Measurements from ENCODE around the gene DOCK4.

Gene DOCK4

GRCh38 chr7:111762799-111763198, 443.4 kb downstream of the DOCK4 start:
- Histone ChIP-seq H3K4me3 (no peak overlapping the region), H3K36me3 (no peaks in the 10 kb centered on the region), H3K27me3 (no peaks in the 10 kb centered on the region), H3K27ac (no peak overlapping the region), H3K4me1 (no peaks in the 10 kb centered on the region), H3K9me3 (no peaks in the 10 kb centered on the region)
- DNase-seq: no peak
- intact Hi-C loops (cut with DNase I; ENCODE audit: low total_unique reads): no loop called here
- TF ChIP-seq CTCF (IDR thresholded peaks at IDR 0.05): no peak

GRCh38 chr7:111762211-111762610, 444.0 kb downstream of the DOCK4 start:
- H3K4me3 ChIP-seq: no peak overlapping the region
- no peaks in the 10 kb centered on the region for H3K9me3 ChIP-seq
- no peaks in the 10 kb centered on the region for H3K27me3 ChIP-seq
- intact Hi-C loops (cut with DNase I; ENCODE audit: low total_unique reads): no loop called here
- H3K27ac ChIP-seq: no peak overlapping the region
- no peaks in the 10 kb centered on the region for H3K36me3 ChIP-seq
- H3K4me1 ChIP-seq: no peaks in the 10 kb centered on the region
- no peak for DNase-seq
- TF ChIP-seq CTCF (IDR thresholded peaks at IDR 0.05): no peak

GRCh38 chr7:111760043-111760442, 446.2 kb downstream of the DOCK4 start:
- TF ChIP-seq CTCF (IDR thresholded peaks at IDR 0.05): no peak
- Histone ChIP-seq H3K4me3 (no peak overlapping the region), H3K4me1 (peaks cover 0 to 8% (median 3%) of the 10 kb centered on the region in 4 donors), H3K27ac (no peak overlapping the region), H3K36me3 (no peaks in the 10 kb centered on the region), H3K27me3 (no peaks in the 10 kb centered on the region), H3K9me3 (no peaks in the 10 kb centered on the region)
- no peak for DNase-seq
- intact Hi-C loops (cut with DNase I; ENCODE audit: low total_unique reads): no loop called here

- H3K9me3 ChIP-seq: no peaks in the 10 kb centered on the region
- intact Hi-C loops (cut with DNase I; ENCODE audit: low total_unique reads): no loop called here
- H3K27ac ChIP-seq: no peak overlapping the region
- no peaks in the 10 kb centered on the region for H3K36me3 ChIP-seq
- TF ChIP-seq CTCF (IDR thresholded peaks at IDR 0.05): no peak
- peaks cover 0 to 8% (median 3%) of the 10 kb centered on the region in 4 donors for H3K4me1 ChIP-seq
- H3K27me3 ChIP-seq: no peaks in the 10 kb centered on the region
- DNase-seq: no peak
- no peak overlapping the region for H3K4me3 ChIP-seq
These were observed 447.9 kb downstream of the DOCK4 start for GRCh38 chr7:111758332-111758731.

GRCh38 chr7:111756687-111757178, 449.5 kb downstream of the DOCK4 start:
- Histone ChIP-seq H3K4me1 (peaks cover 0 to 8% (median 3%) of the 10 kb centered on the region in 4 donors), H3K36me3 (no peaks in the 10 kb centered on the region), H3K9me3 (no peaks in the 10 kb centered on the region), H3K4me3 (peak overlapping the region; percentile 23 to 27), H3K27ac (peak overlapping the region; percentile 51 to 62), H3K27me3 (no peaks in the 10 kb centered on the region)
- peak; percentile 84 to 87 for DNase-seq
- TF ChIP-seq CTCF (IDR thresholded peaks at IDR 0.05): no peak
- intact Hi-C loops (cut with DNase I; ENCODE audit: low total_unique reads): no loop called here

- H3K9me3 ChIP-seq: no peaks in the 10 kb centered on the region
- DNase-seq: no peak
- peaks cover 0 to 8% (median 3%) of the 10 kb centered on the region in 4 donors for H3K4me1 ChIP-seq
- no peak overlapping the region for H3K27ac ChIP-seq
- H3K4me3 ChIP-seq: no peak overlapping the region
- intact Hi-C loops (cut with DNase I; ENCODE audit: low total_unique reads): no loop called here
- H3K36me3 ChIP-seq: no peaks in the 10 kb centered on the region
- TF ChIP-seq CTCF (IDR thresholded peaks at IDR 0.05): no peak
- no peaks in the 10 kb centered on the region for H3K27me3 ChIP-seq
These were observed 450.8 kb downstream of the DOCK4 start for GRCh38 chr7:111755383-111755782.
